WERI-Rb-1 (cell line): Measurements from ENCODE around the gene TMEM130.
"Not testable (repeated sequence)": the region's sequence is repeated elsewhere in the genome, so short reads cannot be mapped to it uniquely, and the experiment has no call there.

Experiments used
- DNase-seq: peaks from one replicate; pipeline ENCODE4 v3.0.0-alpha.2; 2020
- H3K27ac ChIP-seq: fragments of 250-450 bp; sonication (Bioruptor Pico); 2 replicates; pipeline ENCODE4 v1.5.1; 2020; ENCODE audit warnings: mild to moderate bottlenecking, moderate library complexity
- H3K27me3 ChIP-seq: fragments of 250-450 bp; sonication (Bioruptor Pico); 2 replicates; pipeline ENCODE4 v1.5.1; 2021; ENCODE audit warnings: mild to moderate bottlenecking, low read depth, moderate library complexity; ENCODE audit not compliant: insufficient read depth, severe bottlenecking
- H3K36me3 ChIP-seq: fragments of 250-450 bp; sonication (Bioruptor Pico); 2 replicates; pipeline ENCODE4 v1.5.1; 2020; ENCODE audit warnings: mild to moderate bottlenecking, moderate library complexity
- H3K4me3 ChIP-seq: 2 replicates; pipeline ENCODE4 v1.5.1; 2011; ENCODE audit warnings: low read depth, mild to moderate bottlenecking, control low read depth, low read length
- H3K9me3 ChIP-seq: fragments of 250-450 bp; sonication (Bioruptor Pico); 2 replicates; pipeline ENCODE4 v1.5.1; 2021; ENCODE audit warnings: mild to moderate bottlenecking, moderate library complexity; ENCODE audit not compliant: severe bottlenecking
- CTCF ChIP-seq: IDR thresholded peaks from 2 replicates; pipeline ENCODE4 v1.5.1; 2011; ENCODE audit warnings: low read depth, mild to moderate bottlenecking, control low read depth, inconsistent platforms, low read length

Gene TMEM130

GRCh38 chr7:98875501-98875900 is 5.7 kb upstream of the TMEM130 start:
- Histone ChIP-seq H3K27me3 (no peaks in the 10 kb centered on the region), H3K9me3 (no peaks in the 10 kb centered on the region), H3K36me3 (peaks cover 5% of the 10 kb centered on the region), H3K27ac (no peak overlapping the region), H3K4me3 (no peak overlapping the region)
- no peak for DNase-seq
- no peak for TF ChIP-seq CTCF

GRCh38 chr7:98874942-98875341 is 5.1 kb upstream of the TMEM130 start:
- no peak for DNase-seq
- H3K27ac ChIP-seq, result no peak overlapping the region

GRCh38 chr7:98873610-98874009 is 3.8 kb upstream of the TMEM130 start:
- H3K27me3 ChIP-seq, H3K4me3 ChIP-seq, H3K36me3 ChIP-seq: not testable (repeated sequence)

More at GRCh38 chr7:98874942-98875341, 5.1 kb upstream of the TMEM130 start:
- Histone ChIP-seq H3K9me3 (no peaks in the 10 kb centered on the region), H3K36me3 (peaks cover 4% of the 10 kb centered on the region), H3K27me3 (no peaks in the 10 kb centered on the region), H3K4me3 (no peak overlapping the region)
- no peak for TF ChIP-seq CTCF

GRCh38 chr7:98872328-98872924 is 2.6 kb upstream of the TMEM130 start:
- no peaks in the 10 kb centered on the region for H3K9me3 ChIP-seq
- peak; percentile 47 for DNase-seq
- peak; percentile 29; the same call in 1 of the 2 replicates for TF ChIP-seq CTCF

More at GRCh38 chr7:98873610-98874009, 3.8 kb upstream of the TMEM130 start:
- DNase-seq, result peak; percentile 31
- H3K9me3 ChIP-seq, H3K27ac ChIP-seq: not testable (repeated sequence)

GRCh38 chr7:98870807-98871491 is 1.1 kb upstream of the TMEM130 start:
- TF ChIP-seq CTCF, result peak; percentile 32; the same call in 1 of the 2 replicates
- no peaks in the 10 kb centered on the region for H3K27me3 ChIP-seq
- H3K4me3 ChIP-seq, result no peak overlapping the region
- peak; percentile 69 for DNase-seq
- H3K27ac ChIP-seq, result no peak overlapping the region
- no peaks in the 10 kb centered on the region for H3K9me3 ChIP-seq
- no peaks in the 10 kb centered on the region for H3K36me3 ChIP-seq

More at GRCh38 chr7:98872328-98872924, 2.6 kb upstream of the TMEM130 start:
- Histone ChIP-seq H3K27me3 (no peaks in the 10 kb centered on the region), H3K4me3 (no peak overlapping the region), H3K27ac (no peak overlapping the region), H3K36me3 (no peaks in the 10 kb centered on the region)

GRCh38 chr7:98870121-98870651 is 372 bp upstream of the TMEM130 start:
- Histone ChIP-seq H3K9me3 (no peaks in the 10 kb centered on the region), H3K27ac (no peak overlapping the region; the same call in 1 of the 2 replicates), H3K36me3 (no peaks in the 10 kb centered on the region), H3K27me3 (no peaks in the 10 kb centered on the region), H3K4me3 (peak overlapping the region; percentile 46)
- TF ChIP-seq CTCF, result no peak
- peak; percentile 66 for DNase-seq
